ENCODE measurements around the gene SEMA5A.

SEMA5A gene

GRCh38 chr5:9540791-9541190 is 5.1 kb downstream of the SEMA5A start:
- peak overlapping the region; percentile 21 for H3K4me3 ChIP-seq (ENCODE audit: low read depth, low read length)
- in situ Hi-C loops (cut with HindIII; ENCODE audit: low sequenced_read_pairs), result no loop called here
- TF ChIP-seq CTCF (IDR thresholded peaks at IDR 0.05; ENCODE audit: low read depth, low read length), result no peak
- peak; percentile 69 for DNase-seq (ENCODE audit: low read depth, low spot score)

- in situ Hi-C loops (cut with HindIII; ENCODE audit: low sequenced_read_pairs), result no loop called here
- no peak for TF ChIP-seq CTCF (IDR thresholded peaks at IDR 0.05; ENCODE audit: low read depth, low read length)
- DNase-seq (ENCODE audit: low read depth, low spot score), result no peak
- H3K4me3 ChIP-seq (ENCODE audit: low read depth, low read length), result no peak overlapping the region
Observed at GRCh38 chr5:9538504-9538903, 7.4 kb downstream of the SEMA5A start.

GRCh38 chr5:9537223-9538141 is 8.4 kb downstream of the SEMA5A start:
- in situ Hi-C loops (cut with HindIII; ENCODE audit: low sequenced_read_pairs), result no loop called here
- no peak for DNase-seq (ENCODE audit: low read depth, low spot score)
- no peak for TF ChIP-seq CTCF (IDR thresholded peaks at IDR 0.05; ENCODE audit: low read depth, low read length)
- no peak overlapping the region for H3K4me3 ChIP-seq (ENCODE audit: low read depth, low read length)

- no peak overlapping the region for H3K4me3 ChIP-seq (ENCODE audit: low read depth, low read length)
- DNase-seq (ENCODE audit: low read depth, low spot score), result no peak
- in situ Hi-C loops (cut with HindIII; ENCODE audit: low sequenced_read_pairs), result no loop called here
- no peak for TF ChIP-seq CTCF (IDR thresholded peaks at IDR 0.05; ENCODE audit: low read depth, low read length)
Observed at GRCh38 chr5:9536717-9537116, 9.2 kb downstream of the SEMA5A start.

DNA sequence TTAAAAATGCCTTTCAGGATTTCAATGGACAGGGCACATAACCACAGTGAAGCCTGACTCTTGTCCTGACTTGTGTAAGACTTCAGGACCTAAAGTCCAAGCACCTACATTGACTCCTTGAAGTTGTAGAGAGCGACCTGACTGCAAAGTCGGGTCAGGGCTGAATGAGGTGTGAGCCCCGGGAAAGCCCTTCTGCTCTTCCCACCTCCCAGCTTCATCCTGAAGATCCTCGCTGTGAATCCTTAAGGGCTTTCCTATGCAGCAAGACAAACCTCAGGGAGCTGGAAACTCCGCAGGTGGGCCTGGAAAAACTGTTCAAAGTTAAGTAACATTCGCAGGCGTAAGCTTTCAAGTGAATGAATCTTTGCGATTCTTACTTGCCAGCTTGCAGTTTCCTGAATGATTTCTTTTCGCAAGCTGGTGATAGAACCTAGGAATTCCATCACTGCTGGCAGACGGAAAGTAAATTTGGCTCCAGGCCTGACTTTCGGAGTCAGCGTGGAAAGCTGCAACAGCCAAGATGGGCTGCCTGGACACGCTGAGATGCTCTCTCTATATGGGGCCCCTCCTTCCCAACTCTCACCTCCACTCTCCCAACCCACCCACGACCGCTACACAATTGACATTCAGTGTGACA is 10.9 kb downstream of the SEMA5A start:
- H3K4me3 ChIP-seq (ENCODE audit: low read depth, low read length), result no peak overlapping the region
- no peak for DNase-seq (ENCODE audit: low read depth, low spot score)
- in situ Hi-C loops (cut with HindIII; ENCODE audit: low sequenced_read_pairs), result no loop called here
- TF ChIP-seq CTCF (IDR thresholded peaks at IDR 0.05; ENCODE audit: low read depth, low read length), result no peak

DNA sequence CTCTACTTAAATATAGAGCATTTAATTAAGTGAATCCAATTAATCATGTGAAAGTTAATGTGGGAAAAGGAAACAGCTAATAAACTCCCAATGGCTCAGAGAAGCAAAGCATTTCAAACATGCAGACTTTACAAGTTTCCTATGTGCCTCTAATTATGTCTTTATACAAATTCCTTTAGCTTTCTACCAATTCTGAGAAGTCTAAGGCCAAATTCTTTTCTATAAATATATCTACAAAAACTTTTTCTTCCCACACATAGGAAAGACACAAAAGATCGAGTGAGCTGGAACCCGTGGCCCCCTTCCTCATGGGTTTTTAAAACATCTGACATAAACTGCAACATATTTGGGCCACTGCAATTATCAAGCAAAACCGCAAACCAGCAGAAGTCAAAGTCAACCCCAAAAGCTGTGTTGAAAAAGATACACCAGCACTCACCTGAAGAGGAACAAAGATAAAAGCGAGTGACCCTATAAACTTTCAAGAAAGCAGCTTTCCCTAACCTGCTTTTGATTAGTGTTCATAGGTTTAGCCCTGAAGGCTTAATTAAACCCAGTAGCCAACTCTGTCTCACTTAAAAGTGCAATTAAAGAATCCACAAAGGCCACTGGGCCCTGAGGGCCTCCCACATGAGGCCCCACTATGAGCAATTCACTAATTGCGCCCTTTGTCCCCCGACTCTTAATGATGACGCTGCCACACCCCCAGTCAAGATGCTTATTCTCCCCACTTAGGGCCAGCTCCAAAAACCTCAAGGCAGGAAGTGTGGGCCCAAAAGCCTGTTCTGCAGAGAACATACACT is 12.1 kb downstream of the SEMA5A start:
- H3K4me3 ChIP-seq (ENCODE audit: low read depth, low read length), result no peak overlapping the region
- in situ Hi-C loops (cut with HindIII; ENCODE audit: low sequenced_read_pairs), result no loop called here
- TF ChIP-seq CTCF (IDR thresholded peaks at IDR 0.05; ENCODE audit: low read depth, low read length), result no peak
- no peak for DNase-seq (ENCODE audit: low read depth, low spot score)
